Measurements from ENCODE around the gene NHLH2. TPM values are rescaled to one million over a fixed set of nuclear protein-coding genes. Genes with fewer than 3 reads are reported as not detected.

NHLH2 gene
- not detected for total RNA-seq

- H3K4me1 ChIP-seq (ENCODE audit: control insufficient read depth in 3 of 3, insufficient read depth in 3 of 3, low read length in 3 of 3), result peaks cover 16 to 19% (median 16%) of the 10 kb centered on the region in 3 donors
- no peak within 1 kb of the TSS for H3K4me3 ChIP-seq (ENCODE audit: low read length in 3 of 3)
- no peaks in the 10 kb centered on the region for H3K9me3 ChIP-seq (ENCODE audit: control insufficient read depth in 3 of 3, low read length in 3 of 3)
- H3K27me3 ChIP-seq (ENCODE audit: control insufficient read depth in 3 of 3, insufficient read depth in 3 of 3, low read length in 3 of 3), result peaks cover 68 to 72% (median 69%) of the 10 kb centered on the region in 3 donors
- no peaks in the 10 kb centered on the region for H3K36me3 ChIP-seq (ENCODE audit: control insufficient read depth in 3 of 3, insufficient read depth in 3 of 3, low read length in 3 of 3)
- no peak within 1 kb of the TSS for H3K27ac ChIP-seq (ENCODE audit: low read depth, low read length)
- H3K9ac ChIP-seq (ENCODE audit: low read depth in 1 of 3, low read length in 3 of 3), result no peak within 1 kb of the TSS
Measured at GRCh38 chr1:115840605-115841460, at the start of gene NHLH2. TSS of gene NHLH2 (minus strand) at chr1:115841126. CDS start at chr1:115838372, 2,754 bp downstream.

- no peak overlapping the region for H3K27ac ChIP-seq (ENCODE audit: low read depth, low read length)
- H3K36me3 ChIP-seq (ENCODE audit: control insufficient read depth in 3 of 3, insufficient read depth in 3 of 3, low read length in 3 of 3), result no peaks in the 10 kb centered on the region
- H3K4me3 ChIP-seq (ENCODE audit: low read length in 3 of 3), result no peak overlapping the region
- no peaks in the 10 kb centered on the region for H3K9me3 ChIP-seq (ENCODE audit: control insufficient read depth in 3 of 3, low read length in 3 of 3)
- no peak overlapping the region for H3K9ac ChIP-seq (ENCODE audit: low read depth in 1 of 3, low read length in 3 of 3)
- peaks cover 0 to 3% (median 0%) of the 10 kb centered on the region in 3 donors for H3K27me3 ChIP-seq (ENCODE audit: control insufficient read depth in 3 of 3, insufficient read depth in 3 of 3, low read length in 3 of 3)
- peaks cover 0 to 4% (median 0%) of the 10 kb centered on the region in 3 donors for H3K4me1 ChIP-seq (ENCODE audit: control insufficient read depth in 3 of 3, insufficient read depth in 3 of 3, low read length in 3 of 3)
Measured at GRCh38 chr1:115890580-115890979, 49.7 kb upstream of the NHLH2 start.

GRCh38 chr1:115888976-115889375 lies 48.0 kb upstream of the NHLH2 start:
- H3K4me1 ChIP-seq (ENCODE audit: control insufficient read depth in 3 of 3, insufficient read depth in 3 of 3, low read length in 3 of 3), result peaks cover 0 to 4% (median 0%) of the 10 kb centered on the region in 3 donors
- no peak overlapping the region for H3K27ac ChIP-seq (ENCODE audit: low read depth, low read length)
- H3K27me3 ChIP-seq (ENCODE audit: control insufficient read depth in 3 of 3, insufficient read depth in 3 of 3, low read length in 3 of 3), result peaks cover 0 to 3% (median 0%) of the 10 kb centered on the region in 3 donors
- no peak overlapping the region for H3K9ac ChIP-seq (ENCODE audit: low read depth in 1 of 3, low read length in 3 of 3)
- H3K36me3 ChIP-seq (ENCODE audit: control insufficient read depth in 3 of 3, insufficient read depth in 3 of 3, low read length in 3 of 3), result no peaks in the 10 kb centered on the region
- no peaks in the 10 kb centered on the region for H3K9me3 ChIP-seq (ENCODE audit: control insufficient read depth in 3 of 3, low read length in 3 of 3)
- H3K4me3 ChIP-seq (ENCODE audit: low read length in 3 of 3), result no peak overlapping the region

- no peaks in the 10 kb centered on the region for H3K9me3 ChIP-seq (ENCODE audit: control insufficient read depth in 3 of 3, low read length in 3 of 3)
- no peak overlapping the region for H3K9ac ChIP-seq (ENCODE audit: low read depth in 1 of 3, low read length in 3 of 3)
- H3K27ac ChIP-seq (ENCODE audit: low read depth, low read length), result no peak overlapping the region
- no peaks in the 10 kb centered on the region for H3K36me3 ChIP-seq (ENCODE audit: control insufficient read depth in 3 of 3, insufficient read depth in 3 of 3, low read length in 3 of 3)
- H3K4me3 ChIP-seq (ENCODE audit: low read length in 3 of 3), result no peak overlapping the region
- peaks cover 0 to 9% (median 0%) of the 10 kb centered on the region in 3 donors for H3K4me1 ChIP-seq (ENCODE audit: control insufficient read depth in 3 of 3, insufficient read depth in 3 of 3, low read length in 3 of 3)
- peaks cover 0 to 3% (median 0%) of the 10 kb centered on the region in 3 donors for H3K27me3 ChIP-seq (ENCODE audit: control insufficient read depth in 3 of 3, insufficient read depth in 3 of 3, low read length in 3 of 3)
Measured at GRCh38 chr1:115882913-115883902, 42.3 kb upstream of the NHLH2 start.

GRCh38 chr1:115880981-115881672 lies 40.2 kb upstream of the NHLH2 start:
- H3K4me1 ChIP-seq (ENCODE audit: control insufficient read depth in 3 of 3, insufficient read depth in 3 of 3, low read length in 3 of 3), result peaks cover 0 to 9% (median 0%) of the 10 kb centered on the region in 3 donors
- H3K27me3 ChIP-seq (ENCODE audit: control insufficient read depth in 3 of 3, insufficient read depth in 3 of 3, low read length in 3 of 3), result peaks cover 0 to 3% (median 0%) of the 10 kb centered on the region in 3 donors
- H3K9ac ChIP-seq (ENCODE audit: low read depth in 1 of 3, low read length in 3 of 3), result no peak overlapping the region
- no peaks in the 10 kb centered on the region for H3K9me3 ChIP-seq (ENCODE audit: control insufficient read depth in 3 of 3, low read length in 3 of 3)
- no peak overlapping the region for H3K27ac ChIP-seq (ENCODE audit: low read depth, low read length)
- no peak overlapping the region for H3K4me3 ChIP-seq (ENCODE audit: low read length in 3 of 3)
- no peaks in the 10 kb centered on the region for H3K36me3 ChIP-seq (ENCODE audit: control insufficient read depth in 3 of 3, insufficient read depth in 3 of 3, low read length in 3 of 3)

- Histone ChIP-seq H3K9me3 (ENCODE audit: control insufficient read depth in 3 of 3, low read length in 3 of 3) (no peaks in the 10 kb centered on the region), H3K9ac (ENCODE audit: low read depth in 1 of 3, low read length in 3 of 3) (no peak overlapping the region), H3K4me1 (ENCODE audit: control insufficient read depth in 3 of 3, insufficient read depth in 3 of 3, low read length in 3 of 3) (peaks cover 0 to 9% (median 0%) of the 10 kb centered on the region in 3 donors), H3K4me3 (ENCODE audit: low read length in 3 of 3) (no peak overlapping the region), H3K27ac (ENCODE audit: low read depth, low read length) (no peak overlapping the region), H3K36me3 (ENCODE audit: control insufficient read depth in 3 of 3, insufficient read depth in 3 of 3, low read length in 3 of 3) (no peaks in the 10 kb centered on the region), H3K27me3 (ENCODE audit: control insufficient read depth in 3 of 3, insufficient read depth in 3 of 3, low read length in 3 of 3) (peaks cover 0 to 3% (median 0%) of the 10 kb centered on the region in 3 donors)
Measured at GRCh38 chr1:115879977-115880376, 39.1 kb upstream of the NHLH2 start.

- H3K4me3 ChIP-seq (ENCODE audit: low read length in 3 of 3), result no peak overlapping the region
- H3K9me3 ChIP-seq (ENCODE audit: control insufficient read depth in 3 of 3, low read length in 3 of 3), result no peaks in the 10 kb centered on the region
- no peaks in the 10 kb centered on the region for H3K4me1 ChIP-seq (ENCODE audit: control insufficient read depth in 3 of 3, insufficient read depth in 3 of 3, low read length in 3 of 3)
- H3K36me3 ChIP-seq (ENCODE audit: control insufficient read depth in 3 of 3, insufficient read depth in 3 of 3, low read length in 3 of 3), result no peaks in the 10 kb centered on the region
- peaks cover 0 to 10% (median 10%) of the 10 kb centered on the region in 3 donors for H3K27me3 ChIP-seq (ENCODE audit: control insufficient read depth in 3 of 3, insufficient read depth in 3 of 3, low read length in 3 of 3)
- no peak overlapping the region for H3K9ac ChIP-seq (ENCODE audit: low read depth in 1 of 3, low read length in 3 of 3)
- H3K27ac ChIP-seq (ENCODE audit: low read depth, low read length), result no peak overlapping the region
Measured at GRCh38 chr1:115877511-115877910, 36.6 kb upstream of the NHLH2 start.

- H3K4me1 ChIP-seq (ENCODE audit: control insufficient read depth in 3 of 3, insufficient read depth in 3 of 3, low read length in 3 of 3), result no peaks in the 10 kb centered on the region
- H3K27me3 ChIP-seq (ENCODE audit: control insufficient read depth in 3 of 3, insufficient read depth in 3 of 3, low read length in 3 of 3), result peaks cover 0 to 12% (median 12%) of the 10 kb centered on the region in 3 donors
- no peak overlapping the region for H3K9ac ChIP-seq (ENCODE audit: low read depth in 1 of 3, low read length in 3 of 3)
- no peaks in the 10 kb centered on the region for H3K36me3 ChIP-seq (ENCODE audit: control insufficient read depth in 3 of 3, insufficient read depth in 3 of 3, low read length in 3 of 3)
- no peak overlapping the region for H3K4me3 ChIP-seq (ENCODE audit: low read length in 3 of 3)
- no peak overlapping the region for H3K27ac ChIP-seq (ENCODE audit: low read depth, low read length)
- no peaks in the 10 kb centered on the region for H3K9me3 ChIP-seq (ENCODE audit: control insufficient read depth in 3 of 3, low read length in 3 of 3)
Measured at GRCh38 chr1:115874904-115875303, 34.0 kb upstream of the NHLH2 start.

GRCh38 chr1:115874497-115874896 lies 33.6 kb upstream of the NHLH2 start:
- Histone ChIP-seq H3K36me3 (ENCODE audit: control insufficient read depth in 3 of 3, insufficient read depth in 3 of 3, low read length in 3 of 3) (no peaks in the 10 kb centered on the region), H3K27ac (ENCODE audit: low read depth, low read length) (no peak overlapping the region), H3K9me3 (ENCODE audit: control insufficient read depth in 3 of 3, low read length in 3 of 3) (no peaks in the 10 kb centered on the region), H3K9ac (ENCODE audit: low read depth in 1 of 3, low read length in 3 of 3) (no peak overlapping the region), H3K27me3 (ENCODE audit: control insufficient read depth in 3 of 3, insufficient read depth in 3 of 3, low read length in 3 of 3) (peaks cover 0 to 12% (median 12%) of the 10 kb centered on the region in 3 donors), H3K4me1 (ENCODE audit: control insufficient read depth in 3 of 3, insufficient read depth in 3 of 3, low read length in 3 of 3) (no peaks in the 10 kb centered on the region), H3K4me3 (ENCODE audit: low read length in 3 of 3) (no peak overlapping the region)

All from skeletal muscle tissue (tissue), 4 donors.